IMR-90 (cell line): Measurements from ENCODE around the gene ADAP1. TPM values are rescaled to one million over a fixed set of nuclear protein-coding genes. Genes with fewer than 3 reads are reported as not detected.

Experiments
- ATAC-seq: fragments of 200-7000 bp; cut with Tn5 transposase; 2 replicates; pipeline ENCODE4 v1.9.1; 2020; ENCODE audit warnings: low read depth, mild to moderate bottlenecking, moderate library complexity
- BruUV-seq: library from RNA; stranded (reverse); fragments of 400-500 nt; replicated peaks from 2 replicates; lab custom pipeline; 2021; lab: Mats Ljungman, UMichigan
- CTCF ChIA-PET: fragments of 300-600 bp; formaldehyde crosslinking; extraction: SDS; loops from one replicate; lab custom pipeline; 2021; ENCODE audit warnings: antibody characterized with exemption; lab: Yijun Ruan, JAX
- POLR2A ChIA-PET: fragments of 300-600 bp; sonication (Branson Sonifier 250); formaldehyde crosslinking; loops from one replicate; lab custom pipeline; 2022; ENCODE audit warnings: antibody characterized with exemption; ENCODE audit not compliant: unreplicated experiment; lab: Charles Lee
- DNase-seq: peaks from one replicate; pipeline ENCODE4 v3.0.0; 2013
- H2AFZ ChIP-seq: replicated peaks from 2 replicates; pipeline ENCODE3; 2013; ENCODE audit warnings: low read length, mild to moderate bottlenecking; ENCODE audit not compliant: poor library complexity
- H2AK5ac ChIP-seq: 2 replicates; pipeline ENCODE4 v1.6.1; 2013; ENCODE audit warnings: low read depth, low read length, inconsistent platforms
- H2AK9ac ChIP-seq: replicated peaks from 2 replicates; pipeline ENCODE3; 2013; ENCODE audit warnings: mild to moderate bottlenecking, low read depth, low read length, moderate library complexity; ENCODE audit not compliant: poor library complexity
- H2BK120ac ChIP-seq: 2 replicates; pipeline ENCODE4 v1.6.1; 2013; ENCODE audit warnings: low read depth, low read length, inconsistent platforms
- H2BK15ac ChIP-seq: 3 replicates; pipeline ENCODE4 v1.6.1; 2013; ENCODE audit warnings: low read depth, low read length, inconsistent platforms
- H2BK20ac ChIP-seq: 2 replicates; pipeline ENCODE4 v1.6.1; 2013; ENCODE audit warnings: low read depth, mild to moderate bottlenecking, inconsistent platforms, low read length, moderate library complexity
- H2BK5ac ChIP-seq: 2 replicates; pipeline ENCODE4 v1.6.1; 2013; ENCODE audit warnings: mild to moderate bottlenecking, low read depth, low read length, inconsistent platforms; ENCODE audit not compliant: poor library complexity, severe bottlenecking
- H3K14ac ChIP-seq: replicated peaks from 2 replicates; pipeline ENCODE4 v1.6.1; 2013; ENCODE audit warnings: low read depth, low read length, inconsistent platforms
- H3K18ac ChIP-seq: 2 replicates; pipeline ENCODE4 v1.6.1; 2013; ENCODE audit warnings: low read depth, low read length, control low read depth
- H3K23ac ChIP-seq: 2 replicates; pipeline ENCODE4 v1.6.1; 2013; ENCODE audit warnings: low read depth, low read length, inconsistent platforms
- H3K27ac ChIP-seq: 2 replicates; pipeline ENCODE4 v1.5.1; 2013; ENCODE audit warnings: mild to moderate bottlenecking, control low read depth, low read length; ENCODE audit not compliant: insufficient read depth
- H3K27me3 ChIP-seq: 2 replicates; pipeline ENCODE4 v1.6.1; 2013; ENCODE audit warnings: low read length; ENCODE audit not compliant: control insufficient read depth, insufficient read depth
- H3K36me3 ChIP-seq: 2 replicates; pipeline ENCODE4 v1.6.1; 2013; ENCODE audit warnings: low read length, mixed read lengths; ENCODE audit not compliant: control insufficient read depth, insufficient read depth
- H3K4ac ChIP-seq: 2 replicates; pipeline ENCODE4 v1.6.1; 2013; ENCODE audit warnings: low read depth, low read length, inconsistent platforms
- H3K4me1 ChIP-seq: 2 replicates; pipeline ENCODE4 v1.6.1; 2013; ENCODE audit warnings: low read length, mixed read lengths; ENCODE audit not compliant: control insufficient read depth, insufficient read depth
- H3K4me2 ChIP-seq: 2 replicates; pipeline ENCODE4 v1.6.1; 2013; ENCODE audit warnings: low read depth, mild to moderate bottlenecking, control low read depth, low read length, moderate library complexity
- H3K4me3 ChIP-seq: 2 replicates; pipeline ENCODE4 v1.5.1; 2013; ENCODE audit warnings: low read depth, mild to moderate bottlenecking, control low read depth, low read length, moderate library complexity; ENCODE audit not compliant: insufficient read depth
- H3K56ac ChIP-seq: 2 replicates; pipeline ENCODE4 v1.6.1; 2013; ENCODE audit warnings: low read length, inconsistent platforms; ENCODE audit not compliant: insufficient read depth; ENCODE audit errors: extremely low read depth
- H3K79me1 ChIP-seq, 2 experiments: 2 replicates each; pipeline ENCODE4 v1.6.1; 2013; ENCODE audit warnings: low read length in 2 of 2, inconsistent platforms in 1 of 2, low read depth in 1 of 2
- H3K9ac ChIP-seq: 2 replicates; pipeline ENCODE4 v1.6.1; 2013; ENCODE audit warnings: low read depth, low read length, control low read depth
- H3K9me1 ChIP-seq: 2 replicates; pipeline ENCODE4 v1.6.1; 2013; ENCODE audit warnings: low read length, inconsistent platforms; ENCODE audit not compliant: insufficient read depth
- H3K9me3 ChIP-seq: 2 replicates; pipeline ENCODE4 v1.6.1; 2013; ENCODE audit warnings: low read length; ENCODE audit not compliant: control insufficient read depth, insufficient read depth
- H4K20me1 ChIP-seq: 2 replicates; pipeline ENCODE4 v1.6.1; 2013; ENCODE audit warnings: low read length, inconsistent platforms; ENCODE audit not compliant: insufficient read depth
- H4K5ac ChIP-seq: 2 replicates; pipeline ENCODE4 v1.6.1; 2013; ENCODE audit warnings: mild to moderate bottlenecking, low read depth, low read length, control low read depth
- H4K8ac ChIP-seq, 2 experiments: 2 replicates each; pipeline ENCODE4 v1.6.1; 2013; ENCODE audit warnings: low read depth in 2 of 2, low read length in 2 of 2, control low read depth in 1 of 2, inconsistent platforms in 1 of 2
- H4K91ac ChIP-seq: 2 replicates; pipeline ENCODE4 v1.6.1; 2013; ENCODE audit warnings: low read depth, low read length, inconsistent platforms; ENCODE audit not compliant: insufficient read depth
- BHLHE40 ChIP-seq: fragments of 150-350 bp; IDR thresholded peaks from 2 replicates; pipeline ENCODE4 v1.6.1; 2016; ENCODE audit warnings: mild to moderate bottlenecking, low read depth, low read length
- CEBPB ChIP-seq: IDR thresholded peaks from 2 replicates; pipeline ENCODE4 v1.6.1; 2012; ENCODE audit warnings: low read depth, low read length, improper control_type of control experiment
- CHD1 ChIP-seq: IDR thresholded peaks from 2 replicates; pipeline ENCODE4 v1.6.1; 2012; ENCODE audit warnings: low read depth, low read length, improper control_type of control experiment
- MXI1 ChIP-seq: IDR thresholded peaks from 2 replicates; pipeline ENCODE4 v1.6.1; 2012; ENCODE audit warnings: low read depth, mild to moderate bottlenecking, low read length, moderate library complexity, borderline replicate concordance
- NFE2L2 ChIP-seq: fragments of 150-350 bp; IDR thresholded peaks from 2 replicates; pipeline ENCODE4 v1.6.1; 2016; ENCODE audit warnings: low read depth, mild to moderate bottlenecking, low read length
- POLR2A ChIP-seq: IDR thresholded peaks from 2 replicates; pipeline ENCODE4 v1.6.1; 2012; ENCODE audit warnings: mild to moderate bottlenecking, low read depth, low read length
- RAD21 ChIP-seq: IDR thresholded peaks from 2 replicates; pipeline ENCODE4 v1.6.1; 2012; ENCODE audit warnings: low read length, improper control_type of control experiment
- RCOR1 ChIP-seq: IDR thresholded peaks from 2 replicates; pipeline ENCODE4 v1.6.1; 2012; ENCODE audit warnings: mild to moderate bottlenecking, low read length, improper control_type of control experiment; ENCODE audit not compliant: insufficient replicate concordance
- RFX5 ChIP-seq: IDR thresholded peaks from 2 replicates; pipeline ENCODE4 v1.8.0; 2012; ENCODE audit warnings: low read depth, mild to moderate bottlenecking, low read length, moderate library complexity
- WGBS, 2 experiments: methylation state at CpG; one replicate each; pipeline versions ENCODE4 v1.1.5 to v1.1.7; 2013; ENCODE audit warnings: missing lambda C conversion rate in 2 of 2; ENCODE audit not compliant: insufficient read length in 1 of 2; ENCODE audit errors: extremely low coverage in 2 of 2; 5-methylcytosine and 5-hydroxymethylcytosine counted together
- dilution Hi-C: fragments of 300-500 bp; cut with HindIII; formaldehyde crosslinking; loops from one replicate; pipeline ENCODE4 v1.14.3; 2018; ENCODE audit warnings: low sequenced_read_pairs; ENCODE audit not compliant: unreplicated experiment
- in situ Hi-C: fragments of 300-500 bp; cut with MboI; formaldehyde crosslinking; loops from 3 replicates; pipeline ENCODE4 v1.14.3; 2019; ENCODE audit warnings: low sequenced_read_pairs, inconsistent platforms, mixed read lengths
- intact Hi-C: fragments of 100-400 bp; cut with micrococcal nuclease; formaldehyde crosslinking; loops from 2 replicates; pipeline ENCODE4 v1.10.0; 2022
- polyA plus RNA-seq, 3 experiments: library from polyadenylated mRNA; depleted of rRNA; stranded (reverse); fragments of >200 nt; gene quantifications; 2 replicates each; pipeline ENCODE4 v1.2.3, GENCODE V29; 2012; ENCODE audit warnings: low replicate concordance in 1 of 3
- total RNA-seq: library from RNA; depleted of rRNA; stranded (reverse); fragments of >200 nt; gene quantifications from 2 replicates; pipeline ENCODE4 v1.2.3, GENCODE V29; 2012
- TF ChIP-seq, protein P1 (sequence below): conservative IDR thresholded peaks from 2 replicates; pipeline ENCODE4 v1.5.1; 2012; ENCODE audit warnings: mild to moderate bottlenecking, low read depth, low read length, improper control_type of control experiment
- TF ChIP-seq, protein P2 (sequence below): fragments of 150-350 bp; IDR thresholded peaks from 2 replicates; pipeline ENCODE4 v1.6.1; 2017; ENCODE audit warnings: mild to moderate bottlenecking, antibody characterized with exemption, low read length, low read depth
- TF ChIP-seq, protein P3 (sequence below): fragments of 150-350 bp; IDR thresholded peaks from 2 replicates; pipeline ENCODE4 v1.6.1; 2016; ENCODE audit warnings: low read depth, mild to moderate bottlenecking, low read length, moderate library complexity, borderline replicate concordance

The ADAP1 gene
- total and polyA plus RNA-seq, 2 of the 4 experiments (the other 2 are of a cell fraction): 1.4 to 2.0 TPM

DNA sequence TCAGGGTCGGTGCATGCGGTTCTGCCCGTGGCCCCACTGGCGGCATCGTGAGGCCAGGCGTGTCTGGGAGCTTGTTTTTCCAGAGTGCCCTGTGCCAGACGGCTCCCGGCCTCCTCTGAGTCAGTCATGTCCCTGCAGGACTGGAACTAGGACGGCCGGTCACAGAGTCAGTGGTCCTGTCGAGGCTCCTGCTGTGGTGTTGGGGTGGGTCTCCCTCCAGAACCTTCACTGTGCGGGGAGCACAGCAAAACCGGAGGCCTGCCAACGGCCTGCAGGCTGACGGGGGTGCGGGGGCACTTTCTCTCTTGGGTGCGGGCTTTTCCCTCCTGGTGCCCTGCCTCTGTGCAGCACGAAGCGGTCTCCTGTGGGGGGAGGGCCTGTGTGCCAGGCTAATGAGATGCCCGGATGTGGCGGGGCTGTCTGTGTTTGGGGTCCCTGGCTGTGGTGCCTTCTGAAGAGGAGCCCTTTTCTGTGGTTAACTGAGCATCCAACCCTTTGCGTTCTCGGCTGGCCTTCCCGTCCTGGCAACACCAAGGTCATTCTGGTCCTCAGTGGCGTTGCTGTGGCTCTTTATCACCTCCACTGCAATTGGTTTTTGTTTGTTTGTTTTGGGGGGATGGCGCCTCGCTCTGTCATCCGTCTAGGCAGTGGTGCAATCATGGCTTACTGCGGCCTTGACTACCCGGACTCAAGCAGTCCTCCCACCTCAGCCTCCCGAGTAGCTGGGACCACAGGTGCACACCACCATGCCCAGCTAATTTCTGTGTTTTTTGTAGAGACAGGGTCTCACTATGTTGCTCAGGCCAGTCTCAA, 70.1 kb downstream of the ADAP1 start:
- peaks cover 8 to 82% of the 10 kb centered on the region in 2 experiments for H3K79me1 ChIP-seq
- H3K56ac ChIP-seq: no peak overlapping the region
- no peak overlapping the region for H3K4me2 ChIP-seq
- H3K9me3 ChIP-seq: no peaks in the 10 kb centered on the region
- H3K9me1 ChIP-seq: peaks cover 6% of the 10 kb centered on the region
- H2AFZ ChIP-seq: no peak overlapping the region
- no peak overlapping the region for H2BK20ac ChIP-seq
- intact Hi-C loops: no loop called here
- H3K27me3 ChIP-seq: no peaks in the 10 kb centered on the region
- TF ChIP-seq BHLHE40 (no peak), NFE2L2 (no peak), RFX5 (no peak), MXI1 (no peak), RCOR1 (no peak), RAD21 (no peak), CHD1 (no peak), POLR2A (no peak), CEBPB (no peak)
- TF ChIP-seq, protein P1, sequence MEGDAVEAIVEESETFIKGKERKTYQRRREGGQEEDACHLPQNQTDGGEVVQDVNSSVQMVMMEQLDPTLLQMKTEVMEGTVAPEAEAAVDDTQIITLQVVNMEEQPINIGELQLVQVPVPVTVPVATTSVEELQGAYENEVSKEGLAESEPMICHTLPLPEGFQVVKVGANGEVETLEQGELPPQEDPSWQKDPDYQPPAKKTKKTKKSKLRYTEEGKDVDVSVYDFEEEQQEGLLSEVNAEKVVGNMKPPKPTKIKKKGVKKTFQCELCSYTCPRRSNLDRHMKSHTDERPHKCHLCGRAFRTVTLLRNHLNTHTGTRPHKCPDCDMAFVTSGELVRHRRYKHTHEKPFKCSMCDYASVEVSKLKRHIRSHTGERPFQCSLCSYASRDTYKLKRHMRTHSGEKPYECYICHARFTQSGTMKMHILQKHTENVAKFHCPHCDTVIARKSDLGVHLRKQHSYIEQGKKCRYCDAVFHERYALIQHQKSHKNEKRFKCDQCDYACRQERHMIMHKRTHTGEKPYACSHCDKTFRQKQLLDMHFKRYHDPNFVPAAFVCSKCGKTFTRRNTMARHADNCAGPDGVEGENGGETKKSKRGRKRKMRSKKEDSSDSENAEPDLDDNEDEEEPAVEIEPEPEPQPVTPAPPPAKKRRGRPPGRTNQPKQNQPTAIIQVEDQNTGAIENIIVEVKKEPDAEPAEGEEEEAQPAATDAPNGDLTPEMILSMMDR: no peak
- TF ChIP-seq, protein P2, sequence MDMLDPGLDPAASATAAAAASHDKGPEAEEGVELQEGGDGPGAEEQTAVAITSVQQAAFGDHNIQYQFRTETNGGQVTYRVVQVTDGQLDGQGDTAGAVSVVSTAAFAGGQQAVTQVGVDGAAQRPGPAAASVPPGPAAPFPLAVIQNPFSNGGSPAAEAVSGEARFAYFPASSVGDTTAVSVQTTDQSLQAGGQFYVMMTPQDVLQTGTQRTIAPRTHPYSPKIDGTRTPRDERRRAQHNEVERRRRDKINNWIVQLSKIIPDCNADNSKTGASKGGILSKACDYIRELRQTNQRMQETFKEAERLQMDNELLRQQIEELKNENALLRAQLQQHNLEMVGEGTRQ: no peak
- TF ChIP-seq, protein P3, sequence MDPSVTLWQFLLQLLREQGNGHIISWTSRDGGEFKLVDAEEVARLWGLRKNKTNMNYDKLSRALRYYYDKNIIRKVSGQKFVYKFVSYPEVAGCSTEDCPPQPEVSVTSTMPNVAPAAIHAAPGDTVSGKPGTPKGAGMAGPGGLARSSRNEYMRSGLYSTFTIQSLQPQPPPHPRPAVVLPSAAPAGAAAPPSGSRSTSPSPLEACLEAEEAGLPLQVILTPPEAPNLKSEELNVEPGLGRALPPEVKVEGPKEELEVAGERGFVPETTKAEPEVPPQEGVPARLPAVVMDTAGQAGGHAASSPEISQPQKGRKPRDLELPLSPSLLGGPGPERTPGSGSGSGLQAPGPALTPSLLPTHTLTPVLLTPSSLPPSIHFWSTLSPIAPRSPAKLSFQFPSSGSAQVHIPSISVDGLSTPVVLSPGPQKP: no peak
- ATAC-seq (no peak), DNase-seq (no peak)
- H3K14ac ChIP-seq: no peak overlapping the region
- no peak overlapping the region for H2BK15ac ChIP-seq
- H3K4me1 ChIP-seq: no peaks in the 10 kb centered on the region
- H4K91ac ChIP-seq: no peak overlapping the region
- H4K20me1 ChIP-seq: peaks cover 69% of the 10 kb centered on the region
- no peak overlapping the region for H4K5ac ChIP-seq
- no TSS peak for BruUV-seq
- 90% methylated on average over 4 of the region's 31 CpGs; no CpG with 5 or more reads in 1 of the 2 experiments for WGBS, 2 experiments
- H3K18ac ChIP-seq: no peak overlapping the region
- CTCF ChIA-PET: no interaction called here
- in situ Hi-C loops: no loop called here
- H3K4ac ChIP-seq: no peak overlapping the region
- peaks cover 20% of the 10 kb centered on the region for H3K36me3 ChIP-seq
- dilution Hi-C loops: no loop called here
- no peak overlapping the region for H2AK9ac ChIP-seq
- H3K27ac ChIP-seq: no peak overlapping the region
- no peak overlapping the region for H4K8ac ChIP-seq
- H3K4me3 ChIP-seq: no peak overlapping the region
- H3K23ac ChIP-seq: no peak overlapping the region
- POLR2A ChIA-PET: no interaction called here
- no peak overlapping the region for H2BK120ac ChIP-seq
- no peak overlapping the region for H2BK5ac ChIP-seq
- no peak overlapping the region for H2AK5ac ChIP-seq
- no peak overlapping the region for H3K9ac ChIP-seq
